SIG-M5 (cell line): ENCODE results near the gene BCL2.

Experiments used
- DNase-seq: peaks from one replicate; lab custom pipeline; 2025; lab: John Stamatoyannopoulos, UW

BCL2 gene

GRCh38 chr18:63326011-63326410 lies 6.4 kb upstream of the BCL2 start:
- no peak for DNase-seq

GRCh38 chr18:63325086-63325686 lies 5.6 kb upstream of the BCL2 start:
- DNase-seq, result no peak

GRCh38 chr18:63322908-63323634 lies 3.5 kb upstream of the BCL2 start:
- peak; percentile 48 for DNase-seq

GRCh38 chr18:63322206-63322605 lies 2.6 kb upstream of the BCL2 start:
- DNase-seq, result peak; percentile 77

GRCh38 chr18:63321291-63321690 lies 1.7 kb upstream of the BCL2 start:
- no peak for DNase-seq

GRCh38 chr18:63320975-63321265 lies 1.4 kb upstream of the BCL2 start:
- no peak for DNase-seq

- peak; percentile 78 for DNase-seq
These were observed 780 bp upstream of the BCL2 start for GRCh38 chr18:63320123-63320974.

GRCh38 chr18:63318889-63319382 lies 633 bp downstream of the BCL2 start:
- no peak for DNase-seq

GRCh38 chr18:63317982-63318888 lies 1.3 kb downstream of the BCL2 start:
- no peak for DNase-seq

GRCh38 chr18:63317556-63317946 lies 2.0 kb downstream of the BCL2 start:
- no peak for DNase-seq

GRCh38 chr18:63316612-63317555 lies 2.7 kb downstream of the BCL2 start:
- DNase-seq, result no peak

- no peak for DNase-seq
These were observed 3.7 kb downstream of the BCL2 start for GRCh38 chr18:63315876-63316275.

- DNase-seq, result no peak
These were observed 4.4 kb downstream of the BCL2 start for GRCh38 chr18:63315131-63315662.

- no peak for DNase-seq
These were observed 5.3 kb downstream of the BCL2 start for GRCh38 chr18:63314062-63314790.

GRCh38 chr18:63313396-63313917 lies 6.1 kb downstream of the BCL2 start:
- no peak for DNase-seq

GRCh38 chr18:63312737-63313395 lies 6.7 kb downstream of the BCL2 start:
- no peak for DNase-seq

GRCh38 chr18:63312019-63312409 lies 7.6 kb downstream of the BCL2 start:
- no peak for DNase-seq

GRCh38 chr18:63311118-63312018 lies 8.2 kb downstream of the BCL2 start:
- DNase-seq, result no peak
